CD14-positive monocyte (primary cell): ENCODE measurements around the gene KMT2C. TPM values are rescaled to one million over a fixed set of nuclear protein-coding genes. Genes with fewer than 3 reads are reported as not detected.
"Not testable (repeated sequence)": the region's sequence is repeated elsewhere in the genome, so short reads cannot be mapped to it uniquely, and the experiment has no call there.

ENCODE experiments used
- DNase-seq, 3 donors: peaks; one replicate each; pipeline ENCODE4 v3.0.0-alpha.2; 2011 to 2022
- H2AFZ ChIP-seq: 2 replicates; pipeline ENCODE4 v1.6.0; 2012; ENCODE audit warnings: mild to moderate bottlenecking, low read depth, low read length, inconsistent platforms; ENCODE audit not compliant: insufficient read depth, poor library complexity, severe bottlenecking
- H3K27ac ChIP-seq, 2 donors: 1 replicate in 1 of 2; 2 replicates in 1 of 2; pipeline ENCODE4 v1.5.1; 2012 to 2013; ENCODE audit warnings: low read length in 2 of 2, control low read depth in 1 of 2, inconsistent platforms in 1 of 2, low read depth in 1 of 2, mild to moderate bottlenecking in 1 of 2
- H3K27me3 ChIP-seq, 2 donors: one replicate each; pipeline versions ENCODE4 v1.6.0 to v1.6.1; 2011 to 2013; ENCODE audit warnings: low read length in 2 of 2; ENCODE audit not compliant: control insufficient read depth in 2 of 2, insufficient read depth in 2 of 2
- H3K36me3 ChIP-seq, 2 donors: replicated peaks in 1 of 2; 1 replicate in 1 of 2; 2 replicates in 1 of 2; pipeline versions ENCODE4 v1.5.1 to v1.6.1; 2012 to 2013; ENCODE audit warnings: low read length in 2 of 2, control low read depth in 1 of 2, inconsistent platforms in 1 of 2, mild to moderate bottlenecking in 1 of 2; ENCODE audit not compliant: insufficient read depth in 2 of 2, control insufficient read depth in 1 of 2
- H3K4me1 ChIP-seq, 2 donors: 1 replicate in 1 of 2; 2 replicates in 1 of 2; pipeline versions ENCODE4 v1.5.1 to v1.6.1; 2012 to 2013; ENCODE audit warnings: low read length in 2 of 2, control low read depth in 1 of 2, inconsistent platforms in 1 of 2, mild to moderate bottlenecking in 1 of 2, moderate library complexity in 1 of 2; ENCODE audit not compliant: insufficient read depth in 2 of 2, control insufficient read depth in 1 of 2
- H3K4me2 ChIP-seq: replicated peaks from 2 replicates; pipeline ENCODE3; 2012; ENCODE audit warnings: low read length, moderate library complexity, mild to moderate bottlenecking; ENCODE audit not compliant: poor library complexity, severe bottlenecking; ENCODE audit errors: extremely low read depth
- H3K4me3 ChIP-seq, 3 experiments: fragments of 200-600 bp in 1 of 3; sonication (generic) in 1 of 3; replicated peaks in 1 of 3; 1 replicate in 2 of 3; 2 replicates in 1 of 3; pipeline ENCODE4 v1.5.1; 2011 to 2013; ENCODE audit warnings: low read length in 3 of 3, mild to moderate bottlenecking in 3 of 3, control low read depth in 2 of 3, low read depth in 2 of 3, inconsistent platforms in 1 of 3, moderate library complexity in 1 of 3
- H3K79me2 ChIP-seq: 2 replicates; pipeline ENCODE4 v1.6.0; 2012; ENCODE audit warnings: mild to moderate bottlenecking, control low read depth, inconsistent platforms, low read length, moderate library complexity; ENCODE audit not compliant: insufficient read depth
- H3K9ac ChIP-seq: 2 replicates; pipeline ENCODE4 v1.6.0; 2017; ENCODE audit warnings: low read length, mild to moderate bottlenecking; ENCODE audit not compliant: insufficient read depth, poor library complexity, severe bottlenecking
- H3K9me3 ChIP-seq, 2 donors: replicated peaks in 1 of 2; 1 replicate in 1 of 2; 2 replicates in 1 of 2; pipeline versions ENCODE4 v1.5.1 to v1.6.1; 2012 to 2013; ENCODE audit warnings: low read length in 2 of 2, control low read depth in 1 of 2; ENCODE audit not compliant: control insufficient read depth in 1 of 2, insufficient read depth in 1 of 2
- H4K20me1 ChIP-seq: 2 replicates; pipeline ENCODE4 v1.6.0; 2012; ENCODE audit warnings: mild to moderate bottlenecking, low read length, control low read depth, moderate library complexity; ENCODE audit not compliant: insufficient read depth
- H3K27ac Mint-ChIP-seq, 7 donors: one replicate each; pipeline ENCODE4 v1.8.0; 2020; ENCODE audit warnings: mild to moderate bottlenecking in 7 of 7, mixed read lengths in 7 of 7, moderate library complexity in 6 of 7, inconsistent platforms in 2 of 7
- H3K27me3 Mint-ChIP-seq, 3 donors: one replicate each; pipeline ENCODE4 v1.8.0; 2021 to 2022; ENCODE audit warnings: low read depth in 3 of 3, mild to moderate bottlenecking in 3 of 3, mixed read lengths in 3 of 3, moderate library complexity in 3 of 3, inconsistent platforms in 1 of 3
- H3K36me3 Mint-ChIP-seq, 2 donors: one replicate each; pipeline ENCODE4 v1.8.0; 2020; ENCODE audit warnings: mixed read lengths in 2 of 2, inconsistent platforms in 1 of 2, mild to moderate bottlenecking in 1 of 2
- H3K4me1 Mint-ChIP-seq: one replicate; pipeline ENCODE4 v1.8.0; 2020; ENCODE audit warnings: mild to moderate bottlenecking, mixed read lengths
- H3K4me3 Mint-ChIP-seq, 2 donors: one replicate each; pipeline ENCODE4 v1.8.0; 2020; ENCODE audit warnings: mild to moderate bottlenecking in 2 of 2, mixed read lengths in 2 of 2, moderate library complexity in 1 of 2
- H3K9me3 Mint-ChIP-seq, 7 donors: one replicate each; pipeline ENCODE4 v1.8.0; 2020 to 2022; ENCODE audit warnings: mixed read lengths in 7 of 7, mild to moderate bottlenecking in 6 of 7, moderate library complexity in 6 of 7, inconsistent platforms in 2 of 7
- CTCF ChIP-seq: fragments of 200-600 bp; IDR thresholded peaks from one replicate; pipeline ENCODE4 v1.8.0; 2022; ENCODE audit warnings: antibody characterized with exemption, mild to moderate bottlenecking
- WGBS: methylation state at CpG from one replicate; pipeline ENCODE4 v1.1.5; 2013; ENCODE audit warnings: missing lambda C conversion rate; ENCODE audit not compliant: insufficient coverage; 5-methylcytosine and 5-hydroxymethylcytosine counted together
- intact Hi-C, 2 donors: fragments of 100-400 bp; cut with micrococcal nuclease; formaldehyde crosslinking; loops; one replicate each; pipeline versions ENCODE4 v1.15.0 to v1.15.1; 2023
- polyA plus RNA-seq, 3 donors: library from polyadenylated mRNA; depleted of rRNA in 1 of 3; unstranded in 2 of 3; stranded (reverse) in 1 of 3; fragments of 300-500 nt in 2 of 3; fragments of >200 nt in 1 of 3; fragmentation: Illumina TruSeq in 2 of 3; gene quantifications; 1 replicate in 2 of 3; 2 replicates in 1 of 3; pipeline ENCODE4 v1.2.3, GENCODE V29; 2012 to 2021

Gene KMT2C
- polyA plus RNA-seq, 3 donors = 4.5 to 26.1 (median 7.3) TPM

- H3K79me2 ChIP-seq = peaks cover 93% of the 10 kb centered on the region
- peaks cover 39 to 91% of the 10 kb centered on the region in 2 donors for H3K36me3 ChIP-seq
- no peak overlapping the region for H3K27ac Mint-ChIP-seq
Measured at GRCh38 chr7:152354061-152354460, 81.7 kb downstream of the KMT2C start.

GRCh38 chr7:152353281-152353680 lies 82.5 kb downstream of the KMT2C start:
- H3K36me3 Mint-ChIP-seq = peaks cover 54 to 78% of the 10 kb centered on the region in 2 donors

More at GRCh38 chr7:152354061-152354460, 81.7 kb downstream of the KMT2C start:
- no peaks in the 10 kb centered on the region for H3K27me3 Mint-ChIP-seq
- no peak overlapping the region for H3K4me3 ChIP-seq
- H3K4me3 Mint-ChIP-seq = no peak overlapping the region
- no CpG with 5 or more reads among the region's 1 CpG for WGBS
- H3K27ac ChIP-seq = no peak overlapping the region
- H3K9me3 Mint-ChIP-seq = peaks cover 0 to 4% (median 2%) of the 10 kb centered on the region in 7 donors
- H4K20me1 ChIP-seq = peaks cover 99% of the 10 kb centered on the region
- H3K4me1 Mint-ChIP-seq = no peaks in the 10 kb centered on the region
- H3K27me3 ChIP-seq = no peaks in the 10 kb centered on the region
- no peak overlapping the region for H3K4me2 ChIP-seq
- H3K36me3 Mint-ChIP-seq = peaks cover 51 to 74% of the 10 kb centered on the region in 2 donors
- no peak overlapping the region for H2AFZ ChIP-seq
- H3K4me1 ChIP-seq = no peaks in the 10 kb centered on the region
- no peak overlapping the region for H3K9ac ChIP-seq
- intact Hi-C loops = no loop called here
- DNase-seq = no peak
- no peak for TF ChIP-seq CTCF
- H3K9me3 ChIP-seq = no peaks in the 10 kb centered on the region

GRCh38 chr7:152351747-152352146 lies 84.1 kb downstream of the KMT2C start:
- H4K20me1 ChIP-seq = peaks cover 100% of the 10 kb centered on the region
- H3K9me3 ChIP-seq, H3K9ac ChIP-seq, H3K27ac ChIP-seq, H2AFZ ChIP-seq, H3K27me3 ChIP-seq, H3K4me1 Mint-ChIP-seq, DNase-seq, H3K27me3 Mint-ChIP-seq, H3K4me3 Mint-ChIP-seq, intact Hi-C loops, H3K4me2 ChIP-seq, H3K4me1 ChIP-seq, H3K9me3 Mint-ChIP-seq, H3K4me3 ChIP-seq: not testable (repeated sequence)
- peaks cover 63 to 87% of the 10 kb centered on the region in 2 donors for H3K36me3 Mint-ChIP-seq
- H3K79me2 ChIP-seq = peaks cover 94% of the 10 kb centered on the region
- peaks cover 45 to 92% of the 10 kb centered on the region in 2 donors for H3K36me3 ChIP-seq
- WGBS = 100% methylated on average over 3 of the region's 5 CpGs
- H3K27ac Mint-ChIP-seq = peak overlapping the region in 1 of 7 donors; percentile 6

More at GRCh38 chr7:152353281-152353680, 82.5 kb downstream of the KMT2C start:
- H3K4me3 ChIP-seq, H3K9ac ChIP-seq, H3K27me3 ChIP-seq, DNase-seq, H3K27ac Mint-ChIP-seq, H3K9me3 Mint-ChIP-seq, H3K4me1 Mint-ChIP-seq, H3K4me1 ChIP-seq, H3K27ac ChIP-seq, H3K4me2 ChIP-seq, H3K9me3 ChIP-seq, H2AFZ ChIP-seq, H3K27me3 Mint-ChIP-seq, intact Hi-C loops, H3K4me3 Mint-ChIP-seq: not testable (repeated sequence)
- WGBS = 100% methylated on average over 2 of the region's 5 CpGs
- Histone ChIP-seq H3K79me2 (peaks cover 93% of the 10 kb centered on the region), H4K20me1 (peaks cover 99% of the 10 kb centered on the region), H3K36me3 (peaks cover 42 to 92% of the 10 kb centered on the region in 2 donors)
